Left renal pelvis (tissue), 4 donors: ENCODE results near the gene INPP5K. TPM values are rescaled to one million over a fixed set of nuclear protein-coding genes. Genes with fewer than 3 reads are reported as not detected.

ENCODE experiments used
- polyA plus RNA-seq, 4 donors: library from polyadenylated mRNA; unstranded; fragments of 120-200 nt; gene quantifications; one replicate each; pipeline ENCODE4 v1.2.1, GENCODE V29; 2013; ENCODE audit not compliant: insufficient read length in 4 of 4

The INPP5K gene
- polyA plus RNA-seq, 4 donors, result 13.1 to 29.3 (median 22.7) TPM

Other genes starting within 250 kb of the INPP5K start
- gene BHLHA9, start 246.2 kb downstream of the INPP5K start, polyA plus RNA-seq, result not detected
- 1 to 10 TPM in 1 of 4 donors, under 1 TPM in 2, not detected in 1; 0.04 to 1.5 (median 0.06) TPM for gene TRARG1, start 236.9 kb downstream of the INPP5K start, polyA plus RNA-seq
- 1,000 to 10,000 TPM in 2 of 4 donors, 100 to 1,000 TPM in 2; 690 to 1,194 (median 1,057) TPM for gene YWHAE, start 116.4 kb downstream of the INPP5K start, polyA plus RNA-seq
- 10 to 100 TPM; 57.3 to 67.9 (median 66.2) TPM for gene CRK, start 60.4 kb downstream of the INPP5K start, polyA plus RNA-seq
- gene MYO1C, start 23.9 kb downstream of the INPP5K start, polyA plus RNA-seq, result 10 to 100 TPM; 67.3 to 79.2 (median 74.3) TPM
- 10 to 100 TPM; 55.2 to 90.6 (median 78.5) TPM for gene PITPNA, start 46.2 kb upstream of the INPP5K start, polyA plus RNA-seq
- gene SLC43A2, start 112.2 kb upstream of the INPP5K start, polyA plus RNA-seq, result 10 to 100 TPM in 3 of 4 donors, 1 to 10 TPM in 1; 5.9 to 36.4 (median 26.2) TPM
- 1 to 10 TPM; 4.7 to 9.5 (median 5.9) TPM for gene SCARF1, start 129.1 kb upstream of the INPP5K start, polyA plus RNA-seq
- gene RILP, start 133.3 kb upstream of the INPP5K start, polyA plus RNA-seq, result 1 to 10 TPM; 3.7 to 7.5 (median 5.2) TPM
- gene PRPF8, start 168.3 kb upstream of the INPP5K start, polyA plus RNA-seq, result 100 to 1,000 TPM; 229 to 335 (median 277) TPM
- 1 to 10 TPM; 5.6 to 8.3 (median 7.1) TPM for gene TLCD2, start 193.8 kb upstream of the INPP5K start, polyA plus RNA-seq
- 10 to 100 TPM in 3 of 4 donors, 1 to 10 TPM in 1; 9.9 to 21.2 (median 13.3) TPM for gene WDR81, start 208.1 kb upstream of the INPP5K start, polyA plus RNA-seq
- 100 to 1,000 TPM in 1 of 4 donors, 10 to 100 TPM in 2, 1 to 10 TPM in 1; 5.8 to 106 (median 79.7) TPM for gene SERPINF2, start 226.3 kb upstream of the INPP5K start, polyA plus RNA-seq
- gene SERPINF1, start 245.4 kb upstream of the INPP5K start, polyA plus RNA-seq, result 100 to 1,000 TPM; 131 to 385 (median 198) TPM